ENCODE data around the gene CASP2.
"Not testable (repeated sequence)": the region's sequence is repeated elsewhere in the genome, so short reads cannot be mapped to it uniquely, and the experiment has no call there.

CASP2 gene

GRCh38 chr7:143282124-143282523 is 6.0 kb upstream of the CASP2 start:
- Mint-ChIP-seq H3K4me3 (no peak overlapping the region), H3K4me1 (peaks cover 51% of the 10 kb centered on the region)

GRCh38 chr7:143283381-143283780 is 4.8 kb upstream of the CASP2 start:
- peaks cover 61% of the 10 kb centered on the region for H3K4me1 Mint-ChIP-seq
- H3K27ac Mint-ChIP-seq, result peak overlapping the region; percentile 70
- H3K4me3 Mint-ChIP-seq, result no peak overlapping the region
- H3K9me3 Mint-ChIP-seq, result no peaks in the 10 kb centered on the region
- H3K36me3 Mint-ChIP-seq, result no peaks in the 10 kb centered on the region
- H3K27me3 Mint-ChIP-seq, result no peaks in the 10 kb centered on the region

More at GRCh38 chr7:143282124-143282523, 6.0 kb upstream of the CASP2 start:
- Mint-ChIP-seq H3K27ac (no peak overlapping the region), H3K27me3 (no peaks in the 10 kb centered on the region), H3K9me3 (no peaks in the 10 kb centered on the region), H3K36me3 (no peaks in the 10 kb centered on the region)

- H3K9me3 Mint-ChIP-seq, result no peaks in the 10 kb centered on the region
- H3K27me3 Mint-ChIP-seq, result no peaks in the 10 kb centered on the region
- H3K36me3 Mint-ChIP-seq, result peaks cover 2% of the 10 kb centered on the region
- H3K4me1 Mint-ChIP-seq, result peaks cover 58% of the 10 kb centered on the region
- peak within 1 kb of the TSS; percentile 17 for H3K27ac Mint-ChIP-seq
- no peak within 1 kb of the TSS for H3K4me3 Mint-ChIP-seq
Observed at GRCh38 chr7:143284591-143285469, 3.3 kb upstream of the CASP2 start, which contains the start of gene TMEM139. TSS of gene TMEM139 (plus strand) at chr7:143284958. CDS start at chr7:143285958, 1,000 bp downstream.

- Mint-ChIP-seq H3K36me3 (peaks cover 2% of the 10 kb centered on the region), H3K4me1 (peaks cover 58% of the 10 kb centered on the region), H3K4me3 (no peak overlapping the region), H3K27me3 (no peaks in the 10 kb centered on the region), H3K27ac (peak overlapping the region; percentile 6), H3K9me3 (no peaks in the 10 kb centered on the region)
Observed at GRCh38 chr7:143285470-143285778, 2.7 kb upstream of the CASP2 start.

GRCh38 chr7:143285806-143286521 is 2.2 kb upstream of the CASP2 start:
- Mint-ChIP-seq H3K36me3 (peaks cover 2% of the 10 kb centered on the region), H3K4me3 (no peak overlapping the region), H3K27ac (no peak overlapping the region), H3K27me3 (no peaks in the 10 kb centered on the region), H3K4me1 (peaks cover 59% of the 10 kb centered on the region), H3K9me3 (no peaks in the 10 kb centered on the region)

- H3K4me3 Mint-ChIP-seq, result peak overlapping the region; percentile 52
- H3K36me3 Mint-ChIP-seq, result peaks cover 3% of the 10 kb centered on the region
- H3K4me1 Mint-ChIP-seq, result peaks cover 63% of the 10 kb centered on the region
Observed at GRCh38 chr7:143286522-143286890, 1.6 kb upstream of the CASP2 start.

GRCh38 chr7:143287339-143287934 is 714 bp upstream of the CASP2 start:
- Mint-ChIP-seq H3K36me3 (peaks cover 6% of the 10 kb centered on the region), H3K27ac (peak overlapping the region; percentile 98), H3K4me1 (peaks cover 60% of the 10 kb centered on the region), H3K27me3 (no peaks in the 10 kb centered on the region), H3K9me3 (no peaks in the 10 kb centered on the region), H3K4me3 (peak overlapping the region; percentile 98)

More at GRCh38 chr7:143286522-143286890, 1.6 kb upstream of the CASP2 start:
- Mint-ChIP-seq H3K9me3 (no peaks in the 10 kb centered on the region), H3K27ac (no peak overlapping the region), H3K27me3 (no peaks in the 10 kb centered on the region)

GRCh38 chr7:143288836-143289235 is 685 bp downstream of the CASP2 start:
- peaks cover 6% of the 10 kb centered on the region for H3K36me3 Mint-ChIP-seq
- no peaks in the 10 kb centered on the region for H3K27me3 Mint-ChIP-seq
- H3K4me3 Mint-ChIP-seq, result peak overlapping the region; percentile 98
- peaks cover 56% of the 10 kb centered on the region for H3K4me1 Mint-ChIP-seq
- no peaks in the 10 kb centered on the region for H3K9me3 Mint-ChIP-seq
- H3K27ac Mint-ChIP-seq, result peak overlapping the region; percentile 81

GRCh38 chr7:143289421-143289820 is 1.3 kb downstream of the CASP2 start:
- Mint-ChIP-seq H3K36me3 (peaks cover 7% of the 10 kb centered on the region), H3K4me1 (peaks cover 56% of the 10 kb centered on the region), H3K27me3 (no peaks in the 10 kb centered on the region), H3K27ac (peak overlapping the region; percentile 81), H3K9me3 (no peaks in the 10 kb centered on the region), H3K4me3 (peak overlapping the region; percentile 98)

GRCh38 chr7:143289888-143290287 is 1.7 kb downstream of the CASP2 start:
- peak overlapping the region; percentile 98 for H3K4me3 Mint-ChIP-seq
- peaks cover 55% of the 10 kb centered on the region for H3K4me1 Mint-ChIP-seq
- not testable (repeated sequence) for H3K36me3 Mint-ChIP-seq

GRCh38 chr7:143290293-143290692 is 2.1 kb downstream of the CASP2 start:
- H3K36me3 Mint-ChIP-seq, result peaks cover 10% of the 10 kb centered on the region
- peak overlapping the region; percentile 8 for H3K27ac Mint-ChIP-seq
- no peaks in the 10 kb centered on the region for H3K9me3 Mint-ChIP-seq
- peaks cover 59% of the 10 kb centered on the region for H3K4me1 Mint-ChIP-seq
- no peaks in the 10 kb centered on the region for H3K27me3 Mint-ChIP-seq
- H3K4me3 Mint-ChIP-seq, result peak overlapping the region; percentile 98

More at GRCh38 chr7:143289888-143290287, 1.7 kb downstream of the CASP2 start:
- peak overlapping the region; percentile 81 for H3K27ac Mint-ChIP-seq
- not testable (repeated sequence) for H3K27me3 Mint-ChIP-seq, H3K9me3 Mint-ChIP-seq

- Mint-ChIP-seq H3K27me3 (no peaks in the 10 kb centered on the region), H3K4me1 (peaks cover 67% of the 10 kb centered on the region), H3K4me3 (no peak overlapping the region), H3K27ac (no peak overlapping the region), H3K9me3 (no peaks in the 10 kb centered on the region), H3K36me3 (peaks cover 24% of the 10 kb centered on the region)
Observed at GRCh38 chr7:143292876-143293275, 4.7 kb downstream of the CASP2 start.

- Mint-ChIP-seq H3K4me3 (no peak overlapping the region), H3K4me1 (peaks cover 65% of the 10 kb centered on the region), H3K36me3 (peaks cover 29% of the 10 kb centered on the region), H3K27ac (peak overlapping the region; percentile 41), H3K27me3 (no peaks in the 10 kb centered on the region), H3K9me3 (no peaks in the 10 kb centered on the region)
Observed at GRCh38 chr7:143295870-143296269, 7.7 kb downstream of the CASP2 start.

- Mint-ChIP-seq H3K27me3 (no peaks in the 10 kb centered on the region), H3K27ac (no peak overlapping the region), H3K4me1 (peaks cover 57% of the 10 kb centered on the region), H3K36me3 (peaks cover 27% of the 10 kb centered on the region), H3K4me3 (no peak overlapping the region), H3K9me3 (no peaks in the 10 kb centered on the region)
Observed at GRCh38 chr7:143296686-143297085, 8.5 kb downstream of the CASP2 start.

- peak overlapping the region; percentile 66 for H3K27ac Mint-ChIP-seq
- no peak overlapping the region for H3K4me3 Mint-ChIP-seq
- H3K27me3 Mint-ChIP-seq, result no peaks in the 10 kb centered on the region
- H3K9me3 Mint-ChIP-seq, result no peaks in the 10 kb centered on the region
- H3K4me1 Mint-ChIP-seq, result peaks cover 49% of the 10 kb centered on the region
- H3K36me3 Mint-ChIP-seq, result peaks cover 31% of the 10 kb centered on the region
Observed at GRCh38 chr7:143299346-143299745, 11.2 kb downstream of the CASP2 start.

GRCh38 chr7:143299840-143300239 is 11.7 kb downstream of the CASP2 start:
- Mint-ChIP-seq H3K36me3 (peaks cover 30% of the 10 kb centered on the region), H3K9me3 (no peaks in the 10 kb centered on the region), H3K27ac (peak overlapping the region; percentile 66)

More at GRCh38 chr7:143299840-143300239, 11.7 kb downstream of the CASP2 start:
- Mint-ChIP-seq H3K27me3 (no peaks in the 10 kb centered on the region), H3K4me1 (peaks cover 45% of the 10 kb centered on the region), H3K4me3 (no peak overlapping the region)
